ENCODE results near the gene UNC13C.

UNC13C gene

DNA sequence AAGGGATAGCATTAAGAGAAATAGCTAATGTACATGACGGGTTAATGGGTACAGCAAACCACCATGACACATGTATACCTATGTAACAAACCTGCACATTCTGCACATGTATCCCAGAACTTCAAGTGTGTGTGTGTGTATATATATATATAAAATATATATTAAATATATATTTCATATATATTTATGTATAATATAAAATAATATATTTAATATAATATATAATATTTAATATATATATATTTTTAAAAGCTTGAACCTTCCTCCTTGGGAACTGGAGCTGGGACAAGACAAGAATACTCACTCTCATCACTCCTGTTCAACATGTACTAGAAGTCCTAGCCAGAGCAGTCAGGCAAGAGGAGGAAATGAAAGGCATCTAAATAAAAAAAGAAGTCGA is 149.3 kb downstream of the UNC13C start:
- no peak for DNase-seq

- DNase-seq, result no peak
These were observed 153.2 kb downstream of the UNC13C start for GRCh38 chr15:54131410-54131809.

GRCh38 chr15:54149115-54149531 is 170.9 kb downstream of the UNC13C start:
- no peak for DNase-seq

GRCh38 chr15:54150255-54150654 is 172.0 kb downstream of the UNC13C start:
- no peak for DNase-seq

DNA sequence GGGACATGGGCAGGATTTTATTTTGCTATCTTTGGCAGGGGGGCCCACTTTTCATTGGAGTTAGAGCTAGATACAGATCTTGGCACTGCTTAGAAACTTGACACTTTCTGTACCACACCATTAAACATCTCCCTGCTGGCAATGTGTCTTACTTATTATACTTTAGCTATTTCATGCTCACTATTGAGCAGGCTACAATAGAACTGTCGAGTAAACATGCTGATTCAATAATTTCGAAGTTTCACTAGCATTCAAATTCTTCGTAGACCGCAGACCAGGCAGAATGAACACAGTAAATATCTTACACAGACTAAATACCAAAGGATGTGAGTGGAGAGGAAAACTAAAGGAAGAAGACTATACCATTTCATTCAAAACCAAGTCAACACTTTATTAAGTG is 180.8 kb downstream of the UNC13C start:
- no peak for DNase-seq

DNA sequence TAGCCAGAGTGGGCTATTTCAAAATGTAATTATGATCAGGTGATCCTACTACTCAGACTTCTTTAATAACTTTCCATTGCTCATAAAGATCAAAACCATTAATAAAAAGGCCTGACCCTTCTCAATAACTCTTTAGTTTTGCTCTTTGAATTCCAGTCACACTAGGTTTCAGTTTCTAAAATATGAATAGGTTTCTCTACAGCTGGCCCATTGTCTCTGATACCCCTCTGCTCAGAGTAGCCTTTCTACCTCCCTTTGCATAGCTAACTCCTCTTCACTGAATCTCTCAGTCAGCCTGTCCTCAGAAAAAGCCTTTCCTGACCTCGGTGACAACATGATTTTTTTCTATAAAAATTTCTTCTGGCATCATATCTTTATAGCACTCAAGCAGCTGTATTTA is 209.1 kb downstream of the UNC13C start:
- DNase-seq, result no peak

GRCh38 chr15:54197995-54198394 is 219.8 kb downstream of the UNC13C start:
- no peak for DNase-seq

GRCh38 chr15:54206586-54207321 is 228.5 kb downstream of the UNC13C start:
- DNase-seq, result no peak

DNA sequence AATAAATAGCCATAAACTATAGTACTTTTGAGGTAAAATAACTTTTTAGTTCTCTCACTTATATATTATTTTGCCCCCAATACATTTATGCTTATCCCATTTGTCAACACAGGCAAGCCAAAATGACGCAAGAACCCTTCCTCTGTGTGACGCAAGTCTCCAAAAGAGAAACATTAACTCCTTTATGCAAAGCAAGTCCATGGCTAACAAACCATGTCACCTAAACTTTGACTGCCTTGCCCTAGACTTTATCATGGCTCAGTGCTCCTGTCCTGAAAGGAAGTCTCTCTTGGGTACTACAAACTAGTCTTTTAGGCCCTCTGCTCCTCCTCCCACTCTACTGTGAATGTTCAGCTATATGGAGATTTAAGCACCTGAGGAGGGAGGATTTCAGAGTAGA is 230.5 kb downstream of the UNC13C start:
- DNase-seq, result no peak

DNA sequence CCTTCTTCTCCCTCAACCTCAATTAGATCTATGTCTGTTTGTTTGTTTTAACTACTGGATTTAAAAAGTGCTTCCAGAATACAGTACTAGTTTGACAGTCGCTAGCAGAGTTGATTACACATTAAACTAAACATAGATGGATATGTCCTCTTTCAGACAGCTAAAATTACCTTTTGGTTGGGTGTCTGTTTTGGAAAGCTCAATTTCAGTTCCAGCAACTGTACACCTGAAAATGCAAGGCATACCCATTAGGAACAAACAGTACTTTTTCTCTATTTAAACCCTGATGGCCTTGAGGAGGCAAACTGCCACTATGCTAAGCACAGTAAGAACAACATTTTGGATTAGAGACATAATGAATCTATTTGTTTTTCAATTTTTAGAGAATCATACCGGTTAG is 234.4 kb downstream of the UNC13C start:
- DNase-seq, result no peak

DNA sequence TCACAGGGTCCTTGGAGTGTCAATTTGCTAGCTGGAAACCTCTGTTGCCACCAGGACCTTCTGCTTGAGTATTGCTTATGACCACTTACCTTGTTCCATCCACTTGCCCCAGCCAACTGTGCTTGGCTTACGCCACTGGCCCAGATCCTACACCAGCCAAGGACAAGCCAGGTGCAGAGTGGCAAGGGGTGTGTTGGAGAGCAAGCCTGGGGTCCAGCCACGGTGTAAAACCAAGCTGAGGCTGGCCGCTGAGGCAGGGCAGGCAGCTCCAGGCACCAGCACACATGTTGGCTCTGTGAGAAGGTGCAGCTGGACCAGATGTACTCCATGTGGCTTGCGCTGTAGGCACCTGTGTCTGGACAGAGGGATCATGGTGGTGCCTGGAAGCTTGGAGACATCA is 248.2 kb downstream of the UNC13C start:
- DNase-seq, result no peak

GRCh38 chr15:54227569-54227968 is 249.3 kb downstream of the UNC13C start:
- no peak for DNase-seq

DNA sequence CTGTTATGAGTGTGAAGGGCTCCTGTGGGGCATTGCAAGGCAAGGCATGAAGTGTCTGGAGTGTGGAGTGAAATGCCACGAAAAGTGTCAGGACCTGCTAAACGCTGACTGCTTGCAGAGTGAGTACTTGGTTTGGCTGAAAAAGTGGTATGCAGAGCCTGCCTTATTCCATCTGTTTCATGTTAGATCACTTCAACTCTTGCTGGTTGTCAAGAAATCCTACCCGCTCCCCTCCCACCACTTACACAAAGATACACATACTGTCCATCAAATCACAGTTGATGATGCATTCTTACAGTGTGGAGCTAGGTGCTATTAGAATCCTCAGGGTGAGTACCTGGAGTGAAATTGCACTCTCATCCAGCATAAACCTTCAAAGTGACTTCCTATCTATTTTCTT is 272.1 kb downstream of the UNC13C start:
- no peak for DNase-seq

DNA sequence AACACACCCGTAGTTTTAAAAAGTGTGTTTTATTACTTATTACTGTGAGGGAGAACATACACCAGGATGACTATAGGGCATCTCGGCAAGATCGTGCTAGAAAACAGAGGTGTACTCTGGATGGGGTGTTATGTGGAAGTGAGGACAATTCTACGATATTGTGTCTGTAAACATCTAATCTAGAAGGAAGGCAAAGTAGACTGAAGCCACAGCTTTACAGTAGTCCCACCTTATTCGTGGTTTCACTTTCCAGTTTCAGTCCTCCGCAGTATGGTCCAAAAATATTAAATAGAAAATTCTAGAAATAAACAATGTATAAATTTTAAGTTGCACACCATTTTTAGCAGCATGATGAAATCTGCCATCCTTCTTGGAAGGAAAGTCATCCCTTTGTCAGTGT is 277.9 kb downstream of the UNC13C start:
- no peak for DNase-seq

- no peak for DNase-seq
These were observed 295.7 kb downstream of the UNC13C start for GRCh38 chr15:54273928-54274327.

DNA sequence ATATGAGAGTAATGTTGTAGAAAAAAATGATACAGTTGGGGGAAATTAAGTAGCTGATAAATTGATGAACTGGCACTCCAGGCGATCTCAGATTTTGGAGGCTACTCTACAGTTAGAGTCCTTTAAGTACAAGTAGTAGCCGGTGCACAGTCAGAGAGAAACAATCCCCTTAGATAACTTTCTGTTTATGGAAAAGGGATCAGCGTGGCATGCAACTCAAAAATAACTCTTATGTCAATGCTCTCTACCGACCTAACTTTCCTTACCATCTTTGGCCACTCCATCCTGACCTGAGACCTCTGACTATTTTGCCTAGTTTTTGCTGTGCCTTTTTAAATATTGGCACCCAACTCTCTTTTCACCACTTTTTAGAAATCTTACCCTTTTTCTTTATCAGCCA is 299.6 kb downstream of the UNC13C start:
- no peak for DNase-seq

- no peak for DNase-seq
These were observed 302.5 kb downstream of the UNC13C start for GRCh38 chr15:54280726-54281125.

DNA sequence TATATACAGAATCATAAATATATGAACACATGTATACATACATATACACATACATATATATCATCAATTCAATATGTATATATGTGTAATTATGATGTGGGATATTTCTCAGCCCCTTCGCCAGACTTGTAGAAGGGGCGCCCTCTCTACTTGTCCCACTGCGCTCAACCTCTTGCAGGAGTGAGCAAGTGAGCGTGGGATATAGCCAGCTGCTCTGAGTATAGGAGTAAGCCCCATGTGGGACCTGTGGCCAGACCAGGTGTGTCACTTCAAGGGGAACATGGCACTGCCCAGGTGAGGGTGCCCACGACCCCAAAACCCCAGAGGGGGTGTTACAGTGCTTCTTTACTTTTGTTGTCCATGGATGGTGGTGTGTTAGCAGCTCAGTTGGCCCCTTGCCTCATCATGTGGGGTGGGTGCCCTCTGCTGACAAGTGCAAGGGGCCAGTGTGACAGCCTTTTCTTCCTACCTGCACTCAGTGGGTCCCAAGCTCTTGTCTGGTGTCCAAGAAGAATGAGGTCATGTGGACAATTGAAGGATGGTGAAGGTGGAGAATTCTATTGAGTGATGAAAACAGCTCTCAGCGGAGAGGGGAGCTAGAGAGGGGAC is 304.1 kb downstream of the UNC13C start:
- no peak for DNase-seq

- DNase-seq, result no peak
These were observed 309.8 kb downstream of the UNC13C start for GRCh38 chr15:54288049-54288448.

- no peak for DNase-seq
These were observed 311.4 kb downstream of the UNC13C start for GRCh38 chr15:54289590-54290136.

DNA sequence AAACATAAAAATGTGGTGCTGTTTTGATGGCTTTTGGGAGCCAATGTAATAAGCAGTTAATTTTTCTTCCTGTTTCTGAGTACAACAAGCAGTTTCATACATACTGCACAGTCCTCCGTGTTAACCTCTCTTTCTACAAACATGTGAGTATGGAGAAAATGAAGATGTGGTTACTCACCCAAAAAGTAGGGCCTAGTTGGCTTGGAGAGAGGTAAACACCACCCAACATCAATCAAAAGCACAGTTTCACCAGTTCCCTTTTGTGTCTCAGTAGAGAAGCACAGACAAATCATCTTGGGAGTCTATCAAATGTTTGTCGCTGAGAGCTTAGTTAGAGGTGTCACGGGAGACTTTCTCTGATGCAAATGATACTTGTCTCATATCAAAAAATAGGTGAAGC is 320.2 kb downstream of the UNC13C start:
- no peak for DNase-seq

DNA sequence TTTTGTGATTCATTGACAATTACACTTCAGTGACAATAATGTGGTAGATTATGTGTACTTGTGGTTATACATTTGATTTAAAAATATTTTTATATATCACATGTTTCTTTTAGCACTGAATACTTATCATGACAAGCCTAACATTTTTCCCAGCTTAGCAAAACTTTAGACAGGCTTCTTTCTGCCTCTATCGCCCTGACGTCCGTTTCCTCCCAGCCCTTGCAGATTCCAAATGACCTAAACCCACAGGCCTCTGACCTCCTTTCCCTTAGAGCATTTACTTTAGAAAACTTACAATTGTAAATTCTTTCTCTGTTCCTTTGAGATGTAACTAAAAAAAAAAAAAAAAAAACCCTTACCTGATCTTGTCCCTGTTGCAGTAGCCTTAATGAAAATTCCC is 326.1 kb downstream of the UNC13C start:
- no peak for DNase-seq

DNA sequence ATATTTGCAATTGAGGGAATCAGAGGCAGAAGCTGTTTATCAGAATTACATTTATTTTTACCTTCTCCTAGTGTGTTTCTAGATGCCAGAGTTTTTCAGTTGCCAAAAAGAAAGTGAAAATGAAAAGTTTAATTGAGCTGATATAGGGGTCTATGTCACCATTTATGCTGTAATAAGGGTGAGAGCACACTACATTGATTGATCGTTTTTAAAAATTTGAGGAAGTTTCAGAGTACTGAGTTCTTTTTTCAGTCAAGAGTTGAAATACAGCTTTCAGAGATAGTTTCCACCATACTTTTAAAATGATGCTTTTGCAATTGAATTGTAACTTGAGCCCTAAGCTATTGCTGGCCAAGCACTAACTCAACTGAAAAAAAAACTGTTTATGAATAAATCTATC is 326.9 kb downstream of the UNC13C start:
- DNase-seq, result no peak

GRCh38 chr15:54307252-54307902 is 329.1 kb downstream of the UNC13C start:
- DNase-seq, result no peak
